Gastroesophageal sphincter (tissue), 3 donors: ENCODE measurements around the gene FAM72D.
"Not testable (repeated sequence)": the region's sequence is repeated elsewhere in the genome, so short reads cannot be mapped to it uniquely, and the experiment has no call there.

Source experiments
- EP300 ChIP-seq: sonication (generic); formaldehyde crosslinking; IDR thresholded peaks from one replicate; pipeline ENCODE4 v1.6.1; 2017; ENCODE audit warnings: antibody characterized with exemption, mild to moderate bottlenecking
- POLR2A ChIP-seq, 2 donors: fragments of 450-650 bp; IDR thresholded peaks; one replicate each; pipeline ENCODE4 v1.6.1; 2017; ENCODE audit warnings: antibody characterized with exemption in 2 of 2, mild to moderate bottlenecking in 2 of 2, moderate library complexity in 1 of 2
- TF ChIP-seq, protein P1 (sequence below), 4 experiments: fragments of 200-600 bp in 2 of 4; fragments of 450-650 bp in 2 of 4; sonication (generic) in 1 of 4; IDR thresholded peaks; one replicate each; pipeline ENCODE4 v1.5.1; 2017 to 2019; ENCODE audit warnings: antibody characterized with exemption in 4 of 4, mild to moderate bottlenecking in 2 of 4, moderate library complexity in 2 of 4

- TF ChIP-seq, protein P1, sequence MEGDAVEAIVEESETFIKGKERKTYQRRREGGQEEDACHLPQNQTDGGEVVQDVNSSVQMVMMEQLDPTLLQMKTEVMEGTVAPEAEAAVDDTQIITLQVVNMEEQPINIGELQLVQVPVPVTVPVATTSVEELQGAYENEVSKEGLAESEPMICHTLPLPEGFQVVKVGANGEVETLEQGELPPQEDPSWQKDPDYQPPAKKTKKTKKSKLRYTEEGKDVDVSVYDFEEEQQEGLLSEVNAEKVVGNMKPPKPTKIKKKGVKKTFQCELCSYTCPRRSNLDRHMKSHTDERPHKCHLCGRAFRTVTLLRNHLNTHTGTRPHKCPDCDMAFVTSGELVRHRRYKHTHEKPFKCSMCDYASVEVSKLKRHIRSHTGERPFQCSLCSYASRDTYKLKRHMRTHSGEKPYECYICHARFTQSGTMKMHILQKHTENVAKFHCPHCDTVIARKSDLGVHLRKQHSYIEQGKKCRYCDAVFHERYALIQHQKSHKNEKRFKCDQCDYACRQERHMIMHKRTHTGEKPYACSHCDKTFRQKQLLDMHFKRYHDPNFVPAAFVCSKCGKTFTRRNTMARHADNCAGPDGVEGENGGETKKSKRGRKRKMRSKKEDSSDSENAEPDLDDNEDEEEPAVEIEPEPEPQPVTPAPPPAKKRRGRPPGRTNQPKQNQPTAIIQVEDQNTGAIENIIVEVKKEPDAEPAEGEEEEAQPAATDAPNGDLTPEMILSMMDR (IDR thresholded peaks at IDR 0.05), result not testable (repeated sequence)
- TF ChIP-seq EP300; POLR2A (IDR thresholded peaks at IDR 0.05): not testable (repeated sequence)
These were observed 61.9 kb downstream of the FAM72D start for GRCh38 chr1:145157715-145158114.
